Endothelial cell of umbilical vein (primary cell): ENCODE data around the gene GPR25. TPM values are rescaled to one million over a fixed set of nuclear protein-coding genes. Genes with fewer than 3 reads are reported as not detected.

Source experiments
- BruUV-seq: library from RNA; stranded (reverse); fragments of 400-500 nt; replicated peaks from 2 replicates; lab custom pipeline; 2021; lab: Mats Ljungman, UMichigan
- CTCF ChIA-PET: fragments of 300-600, 350-600 bp; sonication (Branson Sonifier 250); formaldehyde crosslinking; loops from one replicate; lab custom pipeline; 2021; ENCODE audit warnings: antibody characterized with exemption, inconsistent platforms; lab: Charles Lee
- POLR2A ChIA-PET: fragments of 300-600, 350-600 bp; sonication (Branson Sonifier 250); formaldehyde crosslinking; loops from one replicate; lab custom pipeline; 2021; ENCODE audit warnings: antibody characterized with exemption, inconsistent platforms; lab: Charles Lee
- DNase-seq: peaks from one replicate; pipeline ENCODE4 v3.0.0-alpha.2; 2011; ENCODE audit warnings: low read depth, low spot score
- FAIRE-seq: peaks from 2 replicates; lab custom pipeline; 2011; peaks lifted over from hg19 to GRCh38; lab: Jason Lieb, UNC
- H2AFZ ChIP-seq: 2 replicates; pipeline ENCODE4 v1.6.0; 2012; ENCODE audit warnings: low read depth, low read length, control low read depth, inconsistent platforms
- H3K27ac ChIP-seq: 2 replicates; pipeline ENCODE4 v1.5.1; 2011; ENCODE audit warnings: low read depth, mild to moderate bottlenecking, control low read depth, low read length, moderate library complexity; ENCODE audit not compliant: insufficient read depth
- H3K27me3 ChIP-seq, 2 experiments: 2 replicates each; pipeline versions ENCODE4 v1.6.0 to v1.6.1; 2011; ENCODE audit warnings: low read length in 2 of 2, mixed read lengths in 1 of 2; ENCODE audit not compliant: control insufficient read depth in 2 of 2, insufficient read depth in 2 of 2
- H3K36me3 ChIP-seq, 2 experiments: 2 replicates in 1 of 2; 3 replicates in 1 of 2; pipeline ENCODE4 v1.5.1; 2011; ENCODE audit warnings: low read length in 2 of 2, mild to moderate bottlenecking in 1 of 2, moderate library complexity in 1 of 2; ENCODE audit not compliant: control insufficient read depth in 2 of 2, insufficient read depth in 2 of 2; ENCODE audit errors: extremely low read depth in 1 of 2
- H3K4me1 ChIP-seq: 3 replicates; pipeline ENCODE4 v1.5.1; 2011; ENCODE audit warnings: mild to moderate bottlenecking, low read length; ENCODE audit not compliant: control insufficient read depth, insufficient read depth; ENCODE audit errors: extremely low read depth
- H3K4me2 ChIP-seq: 2 replicates; pipeline ENCODE4 v1.6.1; 2011; ENCODE audit warnings: low read length, control low read depth, mixed read lengths; ENCODE audit not compliant: insufficient read depth
- H3K4me3 ChIP-seq, 3 experiments: fragments of 200-600 bp in 1 of 3; sonication (generic), shearing (Covaris generic) in 1 of 3; replicated peaks in 1 of 3; 2 replicates each; pipeline ENCODE4 v1.5.1; 2011 to 2016; ENCODE audit warnings: control low read depth in 3 of 3, low read length in 3 of 3, mild to moderate bottlenecking in 2 of 3, inconsistent platforms in 1 of 3, low read depth in 1 of 3, moderate library complexity in 1 of 3; ENCODE audit not compliant: insufficient read depth in 1 of 3
- H3K79me2 ChIP-seq: 2 replicates; pipeline ENCODE4 v1.6.0; 2012; ENCODE audit warnings: low read length, inconsistent platforms; ENCODE audit not compliant: control insufficient read depth, insufficient read depth
- H3K9ac ChIP-seq: replicated peaks from 2 replicates; pipeline ENCODE3; 2011; ENCODE audit warnings: low read length, control low read depth; ENCODE audit not compliant: insufficient read depth; ENCODE audit errors: extremely low read depth
- H3K9me1 ChIP-seq: replicated peaks from 3 replicates; pipeline ENCODE4 v1.6.0; 2011; ENCODE audit warnings: mild to moderate bottlenecking, low read length; ENCODE audit not compliant: control insufficient read depth, insufficient read depth; ENCODE audit errors: extremely low read depth
- H3K9me3 ChIP-seq: replicated peaks from 2 replicates; pipeline ENCODE4 v1.5.1; 2012; ENCODE audit warnings: low read length, inconsistent platforms; ENCODE audit not compliant: control insufficient read depth, insufficient read depth
- H4K20me1 ChIP-seq: replicated peaks from 2 replicates; pipeline ENCODE3; 2011; ENCODE audit warnings: mild to moderate bottlenecking, low read length; ENCODE audit not compliant: control insufficient read depth, insufficient read depth; ENCODE audit errors: extremely low read depth
- CTCF ChIP-seq, 2 donors: IDR thresholded peaks; 1 replicate in 1 of 2; 2 replicates in 1 of 2; pipeline ENCODE4 v1.5.1; 2011; ENCODE audit warnings: low read length in 2 of 2, mild to moderate bottlenecking in 2 of 2, moderate library complexity in 2 of 2, control low read depth in 1 of 2, inconsistent platforms in 1 of 2, low read depth in 1 of 2; ENCODE audit not compliant: insufficient read depth in 1 of 2; ENCODE audit errors: extremely low read depth in 1 of 2
- EZH2 ChIP-seq: IDR thresholded peaks from 2 replicates; pipeline ENCODE4 v1.6.1; 2012; ENCODE audit warnings: borderline replicate concordance, low read depth, mild to moderate bottlenecking, moderate library complexity, low read length, inconsistent platforms; ENCODE audit not compliant: severe bottlenecking
- FOS ChIP-seq: IDR thresholded peaks from 2 replicates; pipeline ENCODE4 v1.6.1; 2011; ENCODE audit warnings: mild to moderate bottlenecking, low read length, moderate library complexity, borderline replicate concordance; ENCODE audit not compliant: insufficient read depth
- GATA2 ChIP-seq: IDR thresholded peaks from 2 replicates; pipeline ENCODE4 v1.7.0; 2011; ENCODE audit warnings: low read depth, mild to moderate bottlenecking, moderate library complexity, mixed read lengths, low read length; ENCODE audit not compliant: insufficient read length, insufficient read depth
- JUN ChIP-seq: IDR thresholded peaks from 2 replicates; pipeline ENCODE4 v1.6.1; 2011; ENCODE audit warnings: borderline replicate concordance, low read depth; ENCODE audit not compliant: insufficient read length, insufficient read depth
- MAX ChIP-seq: IDR thresholded peaks from 2 replicates; pipeline ENCODE4 v1.6.1; 2011; ENCODE audit not compliant: insufficient read depth, insufficient read length
- MYC ChIP-seq: IDR thresholded peaks from one replicate; pipeline ENCODE4 v1.6.1; 2011; ENCODE audit warnings: mild to moderate bottlenecking, low read depth, low read length
- POLR2A ChIP-seq: IDR thresholded peaks from 2 replicates; pipeline ENCODE4 v1.6.1; 2012; ENCODE audit warnings: low read depth, mild to moderate bottlenecking, control low read depth, low read length
- POLR2AphosphoS5 ChIP-seq: IDR thresholded peaks from 2 replicates; pipeline ENCODE4 v1.6.1; 2012; ENCODE audit warnings: low read depth, mild to moderate bottlenecking, control low read depth, low read length, moderate library complexity; ENCODE audit not compliant: insufficient read depth
- dilution Hi-C: fragments of 300-500 bp; cut with MboI; formaldehyde crosslinking; loops from one replicate; pipeline ENCODE4 v1.15.0; 2019; ENCODE audit warnings: low sequenced_read_pairs; ENCODE audit not compliant: extremely low pct_ligation_motif_present
- intact Hi-C: fragments of 100-400 bp; cut with micrococcal nuclease; formaldehyde crosslinking; loops from one replicate; pipeline ENCODE4 v1.10.0; 2022
- polyA plus RNA-seq, 4 experiments: library from polyadenylated mRNA; depleted of rRNA in 3 of 4; stranded (reverse) in 3 of 4; unstranded in 1 of 4; fragments of >200 nt; gene quantifications; 2 replicates each; pipeline versions ENCODE4 v1.2.1 to v1.2.3, GENCODE V29; 2011 to 2012; ENCODE audit warnings: missing spikeins in 1 of 4
- total RNA-seq: library from RNA; stranded (reverse); gene quantifications from 2 replicates; pipeline ENCODE4 v1.2.3, GENCODE V29; 2021

Gene GPR25
- total and polyA plus RNA-seq, 2 donors (not counting 3 experiments of a cell fraction or from before 2014, with no cell fraction given), result not detected

GRCh38 chr1:200877839-200878551 lies 5.2 kb downstream of the GPR25 start:
- ChIA-PET CTCF (interaction anchor here (1.0 to 2.4 kb wide), 2 partner anchors 11 to 319 kb away, joined by 4 to 7 read pairs; no protein-coding TSS in a partner anchor), POLR2A (no interaction called here)
- Histone ChIP-seq H3K9me1 (no peaks in the 10 kb centered on the region), H3K4me3 (no peak overlapping the region), H3K79me2 (no peaks in the 10 kb centered on the region), H2AFZ (no peak overlapping the region), H3K4me2 (no peak overlapping the region), H3K4me1 (peaks cover 9% of the 10 kb centered on the region), H3K9me3 (no peaks in the 10 kb centered on the region), H4K20me1 (no peaks in the 10 kb centered on the region), H3K27me3 (peaks cover 40 to 41% of the 10 kb centered on the region in 2 experiments), H3K36me3 (no peaks in the 10 kb centered on the region), H3K27ac (no peak overlapping the region), H3K9ac (no peak overlapping the region)
- BruUV-seq, result no TSS peak
- DNase-seq, result no peak
- intact Hi-C loops, result no loop called here
- dilution Hi-C loops, result no loop called here
- FAIRE-seq, result no peak
- TF ChIP-seq CTCF (IDR thresholded peaks at IDR 0.05; ENCODE audit: extremely low read depth in 1 of 2, insufficient read depth in 1 of 2, low read depth in 1 of 2, low read length in 2 of 2), result no peak
- no peak for TF ChIP-seq POLR2A
- TF ChIP-seq GATA2, result no peak
- no peak for TF ChIP-seq MAX
- no peak for TF ChIP-seq EZH2
- TF ChIP-seq POLR2AphosphoS5, result no peak
- no peak for TF ChIP-seq MYC
- TF ChIP-seq FOS, result no peak
- TF ChIP-seq JUN, result no peak
